HG02852 (cell line): ENCODE data around the gene PIGO.

Source experiments
- ATAC-seq: cut with Tn5 transposase; IDR thresholded peaks from one replicate; pipeline ENCODE4 v1.9.1; 2021; ENCODE audit warnings: mild to moderate bottlenecking, moderate library complexity; ENCODE audit not compliant: unreplicated experiment

Gene PIGO

DNA sequence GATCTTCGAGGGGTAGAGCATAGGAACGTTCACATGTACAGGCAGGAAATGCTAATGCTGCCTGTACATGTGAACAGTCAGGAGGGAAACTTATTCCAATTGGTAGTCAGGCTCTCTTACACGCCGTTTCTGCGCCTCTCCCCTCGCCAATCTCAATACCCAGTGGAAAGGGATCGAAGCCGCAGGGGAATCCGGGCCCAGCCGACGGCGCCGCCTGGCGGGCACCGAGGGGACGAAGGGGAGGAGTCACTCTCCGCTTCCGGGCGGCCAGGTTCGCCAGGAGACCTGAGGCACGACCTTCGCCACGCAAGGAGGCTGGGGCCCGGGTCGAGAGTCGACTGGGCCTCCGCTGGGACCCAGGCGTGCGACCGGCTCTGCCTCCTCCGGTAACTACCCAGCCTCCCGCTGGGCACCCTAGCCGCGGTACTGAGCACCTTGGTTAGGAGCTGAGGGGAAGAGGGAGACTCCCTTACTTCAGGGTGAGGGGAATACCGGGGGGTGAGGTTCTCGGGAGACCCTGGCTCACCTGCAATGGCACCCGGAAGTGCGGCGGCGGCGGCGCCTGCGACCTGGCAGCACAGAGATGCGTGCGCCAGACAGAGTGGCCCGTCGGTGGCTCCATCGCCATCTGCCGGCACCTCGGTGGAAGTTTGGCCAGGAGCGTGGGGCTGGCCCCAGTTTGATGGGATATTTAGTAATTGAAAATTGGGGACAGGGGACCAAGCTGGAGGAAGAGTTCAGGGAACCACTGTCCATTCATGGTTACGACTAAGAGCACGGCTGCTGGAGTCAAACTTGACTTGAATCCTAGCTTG is at the start of gene PIGO:
TSS of gene PIGO (minus strand) at position 557 of the 815 bp plus-strand sequence. CDS start 1,026 bp downstream, outside the sequence.
- ATAC-seq: peak; percentile 81

DNA sequence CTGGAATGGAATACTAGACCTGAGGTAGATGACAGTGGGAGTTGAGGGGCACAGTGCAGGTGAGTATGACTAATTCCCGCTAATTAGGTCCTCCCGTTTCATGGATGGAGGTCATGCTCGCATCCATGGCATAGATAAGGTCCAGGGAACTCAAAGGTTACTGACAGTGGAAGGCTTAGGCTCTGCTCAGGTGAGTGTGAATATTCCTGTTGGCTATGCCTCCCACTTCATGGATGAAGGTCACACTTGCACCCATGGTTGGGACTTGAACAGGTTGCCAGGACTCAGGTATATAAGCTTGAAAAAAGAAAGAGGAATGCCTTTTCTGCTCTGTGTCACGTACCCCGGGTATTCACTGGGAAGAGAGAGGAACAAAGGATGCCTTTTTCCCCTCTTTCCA is 45.6 kb upstream of the PIGO start:
- ATAC-seq: no peak

DNA sequence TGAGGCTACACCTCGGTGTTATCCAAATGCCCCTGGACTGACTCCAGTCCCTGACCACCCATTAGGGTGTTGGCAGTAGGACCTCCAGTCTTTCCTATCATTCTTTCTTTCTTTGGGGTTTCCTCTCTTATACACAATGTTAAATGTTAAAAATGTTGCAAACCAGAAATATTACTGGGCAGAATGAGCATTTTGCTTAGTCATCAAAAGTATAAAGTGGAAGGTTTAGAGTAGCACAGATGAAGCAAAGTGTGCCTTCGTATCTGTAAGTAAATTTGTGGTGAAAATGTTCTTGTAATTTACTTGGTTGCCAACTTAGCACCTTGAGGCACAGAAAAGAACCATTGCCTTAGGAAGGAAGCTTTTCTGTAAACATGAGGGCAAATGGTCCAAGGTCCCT is 43.7 kb upstream of the PIGO start:
- ATAC-seq: no peak

DNA sequence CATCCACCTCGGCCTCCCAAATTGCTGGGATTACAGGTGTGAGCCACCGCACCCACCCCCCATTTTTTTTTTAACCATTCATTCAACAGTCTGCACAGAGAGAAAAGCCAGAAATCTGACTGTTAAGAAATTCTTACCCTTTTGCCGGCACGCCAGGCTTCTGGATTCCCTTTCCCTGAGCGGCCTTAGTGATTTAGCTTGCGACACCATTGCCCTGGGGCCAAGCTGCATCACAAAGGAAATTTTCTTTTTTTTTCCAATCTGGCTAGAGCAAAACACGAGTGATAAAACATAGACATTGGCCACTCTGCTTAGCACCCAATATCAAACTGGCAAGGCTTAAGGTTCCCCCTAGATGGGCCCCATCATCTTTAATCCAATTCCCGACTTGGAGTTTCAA is 40.5 kb upstream of the PIGO start:
- no peak for ATAC-seq

DNA sequence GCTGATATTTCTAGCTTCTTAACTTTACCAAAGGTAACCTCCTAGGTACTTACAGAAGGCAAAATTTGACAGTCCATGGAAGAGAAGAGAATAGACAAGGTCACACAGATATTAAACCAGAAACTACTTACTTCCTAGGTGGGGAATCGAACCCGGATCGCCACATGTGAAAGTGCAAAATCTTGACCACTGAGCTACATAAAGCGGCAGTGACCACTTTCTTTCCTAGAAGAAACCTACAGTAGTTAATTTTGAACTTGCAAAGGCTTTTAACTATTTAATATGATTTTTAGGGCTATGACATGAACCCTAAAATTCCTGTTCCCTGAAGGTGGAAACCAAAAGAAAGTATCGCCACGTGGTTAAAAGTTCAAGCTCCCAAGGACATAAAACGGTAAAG is 39.6 kb upstream of the PIGO start:
- ATAC-seq: no peak

DNA sequence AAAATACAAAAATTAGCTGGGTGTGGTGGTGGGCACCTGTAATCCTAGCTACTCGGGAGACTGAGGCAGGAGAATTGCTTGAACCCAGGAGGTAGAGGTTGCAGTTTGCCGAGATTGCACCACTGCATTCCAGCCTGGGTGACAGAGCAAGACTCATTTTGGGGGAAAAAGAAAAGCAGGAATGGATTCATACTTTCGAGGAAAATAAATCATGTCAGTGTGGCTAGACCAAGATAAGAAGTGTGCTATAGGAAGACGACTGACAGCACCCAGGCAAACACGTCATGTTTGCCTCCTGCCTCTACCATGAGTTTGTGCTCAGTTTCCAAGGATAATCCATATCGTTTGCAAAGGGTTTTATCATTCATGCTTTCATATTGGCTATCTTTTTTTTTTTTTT is 38.5 kb upstream of the PIGO start:
- no peak for ATAC-seq

DNA sequence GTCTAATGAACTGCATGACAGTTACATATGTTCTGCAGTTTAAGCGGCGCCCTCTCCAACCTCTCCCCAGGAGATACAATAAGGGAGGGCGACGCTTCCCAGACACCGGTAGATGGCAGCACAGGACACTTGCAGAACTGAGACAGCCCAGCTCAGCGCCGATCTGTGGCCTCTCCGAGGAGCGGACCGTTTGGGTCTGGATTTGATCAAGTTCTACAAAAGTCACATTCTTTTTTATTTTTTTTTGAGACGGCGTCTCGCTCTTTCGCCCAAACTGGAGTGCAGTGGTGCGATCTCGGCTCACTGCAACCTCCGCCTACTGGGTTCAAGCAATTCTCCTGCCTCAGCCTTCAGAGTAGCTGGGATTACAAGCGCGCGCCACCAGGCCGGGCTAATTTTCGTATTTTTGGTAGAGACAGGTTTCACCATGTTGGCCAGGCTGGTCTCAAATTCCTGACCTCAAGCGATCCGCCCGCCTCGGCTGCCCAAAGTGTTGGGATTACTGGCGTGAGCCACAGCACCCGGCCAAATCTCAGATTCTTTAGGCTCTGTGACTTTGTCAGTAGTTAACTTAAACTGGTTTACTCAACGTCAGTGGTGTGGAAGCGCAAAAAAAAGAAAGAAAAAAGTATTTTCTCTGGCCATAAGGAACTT is 20.6 kb upstream of the PIGO start:
- ATAC-seq: peak; percentile 49

DNA sequence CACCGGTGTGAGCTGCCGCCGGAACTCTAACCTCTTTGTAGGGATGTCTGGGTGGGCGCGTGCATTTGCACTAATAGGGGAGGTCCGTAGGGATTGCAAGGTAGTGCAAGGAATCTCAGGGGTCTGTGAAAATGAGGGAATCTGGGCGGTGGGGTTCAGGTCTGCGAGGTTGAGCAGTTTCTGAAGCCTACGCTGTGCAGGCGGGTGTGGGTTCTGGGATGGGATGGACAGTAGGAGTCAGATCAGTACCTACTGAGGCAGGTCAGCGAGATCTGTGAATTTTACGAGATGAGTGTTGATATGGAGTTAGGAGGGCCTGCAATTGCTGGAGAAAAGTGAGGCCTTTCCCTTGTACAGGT is 20.1 kb upstream of the PIGO start:
- ATAC-seq: peak; percentile 1

DNA sequence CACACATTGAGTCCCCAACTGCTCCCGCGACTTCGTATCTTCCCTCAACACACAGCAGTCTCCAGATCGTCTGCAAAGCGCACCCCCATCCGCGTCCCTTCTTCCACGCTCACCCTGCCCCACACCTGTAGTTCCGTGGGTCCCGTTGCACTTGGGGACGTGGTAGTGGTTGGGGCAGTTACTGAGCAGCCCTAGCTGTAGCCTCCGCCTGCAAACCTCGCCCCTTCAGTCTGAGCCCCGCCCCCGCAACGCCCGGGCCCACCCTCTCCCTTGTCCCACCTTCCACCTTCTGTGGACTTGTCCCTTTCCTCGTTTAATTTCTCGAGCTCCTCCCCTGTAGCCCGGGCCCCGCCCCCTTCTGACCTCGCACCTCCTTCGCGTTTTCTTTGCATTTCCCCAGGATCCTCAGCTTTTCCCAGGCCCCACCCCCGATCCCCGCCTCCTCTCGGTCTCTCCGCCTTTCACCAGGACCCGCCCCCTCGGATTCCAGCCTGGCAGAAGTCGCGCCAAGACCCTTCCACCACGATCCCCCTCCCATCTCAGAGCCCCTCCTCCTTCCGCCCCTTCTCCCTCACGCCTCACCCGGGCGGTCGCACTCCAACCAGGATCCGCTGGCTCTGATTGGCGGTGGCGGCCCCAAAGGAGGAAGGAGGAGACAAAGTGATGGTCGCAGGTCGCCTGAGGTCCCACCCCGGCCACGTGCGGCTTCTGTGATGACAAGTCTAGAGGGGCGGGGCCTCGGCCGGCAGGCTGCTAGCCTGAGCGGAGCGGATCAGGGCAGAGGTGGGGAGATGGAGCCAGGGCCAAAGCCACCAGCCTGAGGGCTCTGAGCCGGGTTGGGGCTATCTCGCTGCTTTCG is 19.5 kb upstream of the PIGO start, which contains the start of gene ATOSB:
TSS of gene ATOSB (minus strand) at position 183 of the 859 bp plus-strand sequence. CDS start 7,588 bp downstream, outside the sequence.
- peak; percentile 63 for ATAC-seq

DNA sequence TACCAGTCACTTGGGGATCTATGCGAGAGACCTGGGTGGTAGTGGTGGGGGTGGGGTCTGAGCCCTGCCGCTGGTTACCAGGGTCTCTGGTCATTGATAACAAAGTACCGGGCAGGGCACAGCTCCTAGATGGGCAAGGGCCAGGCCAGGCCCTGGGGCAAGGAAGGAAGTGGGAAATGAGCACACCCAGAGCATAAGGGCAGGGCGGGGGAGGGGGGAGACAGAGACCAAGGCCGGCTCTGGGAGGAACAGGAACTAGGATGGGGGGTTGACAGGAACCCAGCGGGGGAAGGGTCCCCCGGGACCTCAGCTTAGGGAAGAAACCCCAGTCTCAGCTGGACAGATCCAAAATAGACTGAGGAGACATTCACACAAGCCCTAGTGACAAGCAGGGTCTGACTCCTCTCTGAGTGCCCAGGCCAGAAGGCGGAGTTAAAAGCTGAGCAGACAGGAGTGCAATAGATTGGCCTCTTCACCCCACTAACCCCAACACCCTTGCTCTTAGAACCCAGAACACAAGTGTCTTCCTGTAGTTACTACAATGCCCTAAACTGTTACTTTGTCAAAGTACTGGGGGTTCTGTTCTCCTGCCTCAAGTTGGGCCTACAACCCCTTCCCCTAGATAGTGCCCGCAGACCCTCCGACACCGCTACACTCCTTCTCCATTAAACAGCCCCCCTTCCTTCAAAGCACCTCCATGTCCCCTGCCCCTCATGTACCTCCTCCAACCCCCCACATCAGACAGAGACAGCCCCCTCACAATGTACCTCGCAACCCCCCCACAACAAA is 18.6 kb upstream of the PIGO start:
- ATAC-seq: no peak

DNA sequence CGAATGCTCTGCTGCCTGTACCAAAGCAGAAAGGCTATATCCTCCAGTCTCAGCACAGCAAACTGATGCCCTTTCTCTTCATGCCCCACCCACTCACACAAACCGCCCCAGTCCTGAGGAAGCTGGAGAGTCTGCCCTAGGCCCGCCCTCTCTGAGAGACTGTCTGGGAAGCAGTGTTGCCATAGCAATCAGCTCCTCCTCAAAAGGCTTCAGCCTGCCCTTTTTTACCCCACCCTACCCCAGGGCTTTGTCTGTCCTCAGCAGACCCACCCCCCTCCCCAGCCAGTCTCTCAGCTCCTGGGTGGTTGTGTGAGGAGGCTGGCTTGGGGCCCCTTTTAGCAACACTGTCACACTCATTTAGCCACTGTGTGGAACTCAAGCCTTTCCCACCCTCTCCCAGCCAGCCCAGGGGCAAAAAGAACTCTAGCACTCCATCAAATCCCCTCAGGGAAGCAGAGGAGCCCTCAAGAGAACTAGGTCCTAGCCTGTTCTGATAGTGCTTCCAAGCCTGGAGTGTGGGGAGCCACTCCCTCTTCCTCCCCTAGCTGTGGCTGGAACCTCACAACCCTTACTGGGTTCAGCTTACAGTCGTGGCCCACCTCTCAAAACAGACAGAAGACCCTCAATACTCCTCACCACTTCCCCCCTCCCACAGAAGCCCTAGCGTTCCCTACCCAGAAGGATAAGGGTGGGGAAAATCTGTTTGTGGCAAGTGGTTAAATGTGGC is 17.9 kb upstream of the PIGO start:
- no peak for ATAC-seq

DNA sequence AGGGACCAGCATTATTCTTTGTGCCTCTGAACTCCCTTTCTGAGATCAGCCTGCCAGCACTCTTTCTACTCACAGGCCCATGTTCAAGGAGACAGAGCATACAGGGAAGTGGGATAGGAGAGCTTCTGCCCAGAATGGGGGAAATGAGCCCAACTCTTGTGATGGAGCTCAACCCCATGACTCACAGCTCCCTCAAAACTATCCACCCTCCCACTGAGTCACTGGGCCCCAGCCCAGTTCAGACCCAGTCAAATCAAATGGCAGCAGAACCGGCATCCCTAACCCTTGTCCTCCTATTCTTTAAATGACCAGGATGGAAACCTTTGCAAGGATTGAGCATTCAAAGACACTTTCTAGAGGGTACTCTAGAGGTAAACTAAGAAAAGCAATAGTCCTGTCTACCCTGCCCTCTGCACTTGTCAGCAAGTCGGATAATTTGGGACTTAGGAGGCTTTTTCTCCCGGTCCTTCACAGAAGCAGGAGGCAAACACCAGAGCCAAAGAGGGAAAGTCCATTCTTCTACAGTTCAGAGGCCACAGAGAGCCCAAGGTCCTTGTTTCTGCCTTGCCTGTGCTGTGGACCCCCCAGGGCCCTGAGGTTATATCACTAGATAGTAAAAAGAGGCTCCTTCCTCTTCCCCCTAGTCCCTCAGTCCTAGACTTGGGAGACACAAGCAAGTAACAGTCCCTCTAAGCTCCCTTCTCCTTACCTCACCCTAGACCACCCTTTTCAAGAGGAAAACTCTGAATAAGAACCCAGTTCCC is 16.0 kb upstream of the PIGO start:
- ATAC-seq: no peak

DNA sequence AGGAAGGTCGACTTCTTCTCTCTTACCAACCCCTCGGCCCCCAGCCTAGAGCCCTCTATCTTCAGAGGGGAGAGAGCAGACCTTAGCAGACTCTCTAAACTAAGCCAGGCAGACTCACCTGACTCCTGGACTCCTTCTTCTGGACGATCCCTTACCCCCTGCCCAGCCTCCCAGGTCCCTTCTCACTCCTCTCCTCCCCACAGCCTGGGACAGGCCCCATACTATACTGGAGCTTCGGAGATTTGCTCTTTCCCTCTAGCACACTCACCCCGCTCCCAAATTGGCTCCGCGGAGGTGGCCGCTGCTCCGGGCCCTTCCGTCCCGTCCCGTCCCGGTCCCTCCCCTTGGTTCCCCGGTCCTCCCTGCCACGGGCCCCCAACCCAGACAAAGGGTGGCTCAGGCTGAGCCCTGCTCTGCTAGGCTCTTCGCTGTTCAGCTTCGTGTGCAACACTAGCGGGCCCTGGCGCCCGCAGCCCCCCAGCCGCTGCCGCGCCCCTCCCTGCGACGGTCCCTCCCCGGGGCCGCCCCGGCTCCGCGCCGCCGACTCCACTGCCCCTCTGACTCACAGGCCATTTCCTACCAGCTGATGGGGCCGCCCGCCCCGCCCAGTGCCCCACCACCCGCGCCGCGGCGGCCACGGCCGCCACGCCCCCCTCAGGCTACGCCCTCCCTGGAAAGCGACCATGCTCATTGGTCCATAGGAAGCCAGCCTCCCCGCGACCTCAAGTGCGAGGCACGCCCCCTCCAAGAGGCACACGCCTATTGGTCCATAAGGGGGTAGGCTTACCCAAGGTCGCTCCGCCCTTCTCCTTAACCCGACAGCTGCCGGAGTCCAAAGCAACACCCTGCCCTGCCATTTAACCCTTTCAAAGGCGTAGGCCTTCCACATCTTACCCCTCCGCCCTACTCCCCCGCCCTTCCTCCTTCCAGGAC is 14.9 kb upstream of the PIGO start:
- ATAC-seq: peak; percentile 76

DNA sequence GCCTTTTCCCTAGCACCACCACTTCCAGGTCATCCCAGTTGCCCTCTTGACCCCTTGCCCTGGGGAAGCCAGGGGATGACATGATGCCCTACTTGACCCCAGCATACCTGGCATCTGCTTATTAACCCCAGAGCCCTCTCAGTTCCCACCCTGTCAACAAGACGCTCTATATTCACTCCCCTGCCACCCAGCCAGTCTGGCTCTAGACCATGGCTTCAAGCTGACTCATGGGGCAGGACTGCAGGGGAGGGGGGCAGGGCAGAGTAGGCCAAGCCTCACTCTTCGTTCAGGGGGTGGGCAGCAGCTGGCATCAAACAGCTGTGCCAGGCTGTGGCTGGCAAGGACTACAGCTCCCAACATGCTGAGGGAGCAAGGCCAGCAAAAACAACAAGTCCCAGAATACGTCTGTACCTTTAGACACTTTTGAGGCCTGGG is 14.0 kb upstream of the PIGO start:
- no peak for ATAC-seq

DNA sequence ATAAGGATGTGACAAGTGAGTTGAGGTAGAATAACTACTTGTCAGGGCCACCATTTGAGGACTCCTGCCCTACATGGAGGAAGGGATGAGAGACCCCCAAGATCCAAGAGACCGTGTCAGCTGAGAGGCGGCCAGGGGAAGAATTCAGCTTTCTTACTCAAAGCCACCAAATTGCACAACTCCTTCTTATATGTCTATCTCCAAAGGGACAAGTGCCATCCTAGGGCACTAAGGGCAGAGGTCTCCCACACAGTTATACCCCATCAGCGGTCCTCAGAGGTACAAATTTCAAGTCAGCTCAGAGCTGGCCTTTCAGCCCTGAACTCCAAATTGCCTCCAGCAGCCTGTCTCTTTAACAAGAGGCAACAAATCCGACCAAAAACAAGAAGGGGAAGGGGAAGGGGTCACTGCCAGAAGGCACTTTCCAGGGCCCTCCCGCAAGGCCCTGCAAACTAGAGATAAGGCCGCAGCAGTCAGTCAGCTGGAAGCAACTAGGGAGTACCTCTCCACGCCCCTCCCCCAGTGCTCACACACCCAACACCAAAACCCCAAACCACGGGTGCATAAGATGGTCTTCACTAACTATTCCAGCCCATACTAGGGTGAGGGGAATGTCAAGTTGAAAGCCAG is 12.7 kb upstream of the PIGO start:
- no peak for ATAC-seq

DNA sequence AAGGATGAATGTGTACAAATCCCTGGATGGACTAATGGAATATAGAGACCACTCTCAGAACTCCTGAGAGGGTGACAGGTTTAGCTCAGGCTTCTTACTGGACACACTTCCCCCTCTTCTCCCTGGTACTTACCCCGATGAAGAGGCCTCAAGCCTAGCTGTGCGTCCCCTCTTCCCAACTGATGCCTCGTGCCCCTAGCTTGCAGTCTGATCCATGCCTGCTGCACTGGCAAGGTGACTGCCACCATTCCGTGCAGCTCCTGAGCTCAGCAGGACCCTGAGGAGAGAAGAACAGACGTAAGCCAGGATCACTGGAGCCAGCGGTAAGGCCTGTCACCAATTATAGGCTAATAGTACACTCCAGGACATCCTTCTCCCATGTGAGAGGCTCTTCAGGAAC is 12.1 kb upstream of the PIGO start:
- no peak for ATAC-seq
